Neural progenitor cell (in vitro differentiated cells): Measurements from ENCODE around the gene IHH. TPM values are rescaled to one million over a fixed set of nuclear protein-coding genes. Genes with fewer than 3 reads are reported as not detected.

Experiments
- DNase-seq: peaks from one replicate; pipeline ENCODE4 v3.0.0-alpha.2; 2016; ENCODE audit warnings: low spot score
- H2AFZ ChIP-seq: fragments of 200-600 bp; sonication (generic); replicated peaks from 2 replicates; pipeline ENCODE4 v1.6.1; 2016; ENCODE audit warnings: antibody characterized with exemption
- H3F3A ChIP-seq: fragments of 200-600 bp; sonication (generic); 2 replicates; pipeline ENCODE4 v1.6.1; 2016; ENCODE audit warnings: antibody characterized with exemption, low read depth
- H3K27ac ChIP-seq: fragments of 200-600 bp; sonication (generic); 2 replicates; pipeline ENCODE4 v1.5.1; 2016; ENCODE audit warnings: mild to moderate bottlenecking
- H3K27me3 ChIP-seq: fragments of 200-600 bp; sonication (generic); 2 replicates; pipeline ENCODE4 v1.6.1; 2016; ENCODE audit warnings: mild to moderate bottlenecking, moderate library complexity
- H3K36me3 ChIP-seq: fragments of 200-600 bp; sonication (generic); 2 replicates; pipeline ENCODE4 v1.5.1; 2016
- H3K4me1 ChIP-seq: fragments of 200-600 bp; sonication (generic); 2 replicates; pipeline ENCODE4 v1.6.1; 2016; ENCODE audit warnings: mixed run types
- H3K4me2 ChIP-seq: fragments of 200-600 bp; sonication (generic); 2 replicates; pipeline ENCODE4 v1.6.1; 2016
- H3K4me3 ChIP-seq: fragments of 200-600 bp; sonication (generic); 2 replicates; pipeline ENCODE4 v1.5.1; 2016
- H3K79me2 ChIP-seq: fragments of 200-600 bp; sonication (generic); 2 replicates; pipeline ENCODE4 v1.6.1; 2016; ENCODE audit warnings: low read depth
- H3K9ac ChIP-seq: fragments of 200-600 bp; sonication (generic); 2 replicates; pipeline ENCODE4 v1.6.1; 2016
- H3K9me3 ChIP-seq: fragments of 200-600 bp; sonication (generic); 2 replicates; pipeline ENCODE4 v1.5.1; 2016; ENCODE audit warnings: low read depth
- H4K20me1 ChIP-seq: fragments of 200-600 bp; sonication (generic); 2 replicates; pipeline ENCODE4 v1.6.1; 2016; ENCODE audit warnings: low read depth
- H3K27ac Mint-ChIP-seq: 3 replicates; pipeline ENCODE4 v1.8.0; 2021; ENCODE audit warnings: mixed read lengths
- H3K27me3 Mint-ChIP-seq: 2 replicates; pipeline ENCODE4 v1.8.0; 2022; ENCODE audit warnings: low read depth, mild to moderate bottlenecking, inconsistent platforms, moderate library complexity, mixed read lengths; ENCODE audit not compliant: insufficient read depth
- H3K36me3 Mint-ChIP-seq: 3 replicates; pipeline ENCODE4 v1.8.0; 2021; ENCODE audit warnings: mixed read lengths
- H3K4me1 Mint-ChIP-seq: 3 replicates; pipeline ENCODE4 v1.8.0; 2021; ENCODE audit warnings: mixed read lengths
- H3K4me3 Mint-ChIP-seq: 3 replicates; pipeline ENCODE4 v1.8.0; 2021; ENCODE audit warnings: mild to moderate bottlenecking, moderate library complexity, mixed read lengths
- H3K9me3 Mint-ChIP-seq: 3 replicates; pipeline ENCODE4 v1.8.0; 2020; ENCODE audit warnings: mixed read lengths
- EZH2 ChIP-seq: fragments of 200-600 bp; sonication (generic); IDR thresholded peaks from 2 replicates; pipeline ENCODE4 v1.6.1; 2017; ENCODE audit warnings: antibody characterized with exemption, mild to moderate bottlenecking, moderate library complexity
- EZH2phosphoT487 ChIP-seq: fragments of 200-600 bp; sonication (generic); IDR thresholded peaks from 2 replicates; pipeline ENCODE4 v1.6.1; 2017; ENCODE audit warnings: antibody characterized with exemption
- total RNA-seq: library from RNA; depleted of rRNA; stranded (reverse); fragments of >200 nt; gene quantifications from 2 replicates; pipeline ENCODE4 v1.2.3, GENCODE V29; 2015; ENCODE audit warnings: low replicate concordance
- TF ChIP-seq, protein P1 (sequence below): fragments of 200-600 bp; sonication (generic); IDR thresholded peaks from 2 replicates; pipeline ENCODE4 v1.5.1; 2017; ENCODE audit warnings: antibody characterized with exemption, mild to moderate bottlenecking

The IHH gene
- total RNA-seq, 1 donor from 2014 or later = not detected

DNA sequence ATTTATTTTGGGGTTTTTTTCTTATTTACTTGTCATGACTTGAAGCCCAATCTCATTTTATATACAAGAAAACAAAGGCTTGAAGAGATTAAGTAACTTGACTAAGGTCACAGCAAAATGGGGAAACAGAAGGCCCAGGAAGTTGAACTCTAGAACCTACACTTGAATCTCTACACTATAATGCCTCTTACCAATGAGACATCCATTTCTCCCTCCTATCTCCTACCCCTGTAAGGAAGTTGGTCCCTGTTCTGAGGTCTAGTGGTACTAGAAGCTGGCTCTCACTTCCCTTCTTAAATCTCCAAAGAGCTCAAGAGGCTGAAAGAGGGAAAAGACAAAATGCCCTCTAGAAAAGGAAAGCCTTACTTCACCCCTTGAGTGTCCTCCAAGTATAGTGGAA, 25.5 kb upstream of the IHH start:
- Histone ChIP-seq H3K4me2 (no peak overlapping the region), H3K9ac (no peak overlapping the region), H3K4me3 (no peak overlapping the region), H3K27me3 (no peaks in the 10 kb centered on the region), H3K79me2 (no peaks in the 10 kb centered on the region), H3K27ac (no peak overlapping the region), H3K4me1 (peaks cover 10% of the 10 kb centered on the region), H3F3A (no peaks in the 10 kb centered on the region), H3K36me3 (no peaks in the 10 kb centered on the region), H4K20me1 (no peaks in the 10 kb centered on the region), H3K9me3 (no peaks in the 10 kb centered on the region), H2AFZ (no peak overlapping the region)
- TF ChIP-seq EZH2 = no peak
- TF ChIP-seq, protein P1, sequence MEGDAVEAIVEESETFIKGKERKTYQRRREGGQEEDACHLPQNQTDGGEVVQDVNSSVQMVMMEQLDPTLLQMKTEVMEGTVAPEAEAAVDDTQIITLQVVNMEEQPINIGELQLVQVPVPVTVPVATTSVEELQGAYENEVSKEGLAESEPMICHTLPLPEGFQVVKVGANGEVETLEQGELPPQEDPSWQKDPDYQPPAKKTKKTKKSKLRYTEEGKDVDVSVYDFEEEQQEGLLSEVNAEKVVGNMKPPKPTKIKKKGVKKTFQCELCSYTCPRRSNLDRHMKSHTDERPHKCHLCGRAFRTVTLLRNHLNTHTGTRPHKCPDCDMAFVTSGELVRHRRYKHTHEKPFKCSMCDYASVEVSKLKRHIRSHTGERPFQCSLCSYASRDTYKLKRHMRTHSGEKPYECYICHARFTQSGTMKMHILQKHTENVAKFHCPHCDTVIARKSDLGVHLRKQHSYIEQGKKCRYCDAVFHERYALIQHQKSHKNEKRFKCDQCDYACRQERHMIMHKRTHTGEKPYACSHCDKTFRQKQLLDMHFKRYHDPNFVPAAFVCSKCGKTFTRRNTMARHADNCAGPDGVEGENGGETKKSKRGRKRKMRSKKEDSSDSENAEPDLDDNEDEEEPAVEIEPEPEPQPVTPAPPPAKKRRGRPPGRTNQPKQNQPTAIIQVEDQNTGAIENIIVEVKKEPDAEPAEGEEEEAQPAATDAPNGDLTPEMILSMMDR = no peak
- TF ChIP-seq EZH2phosphoT487 = no peak
- Mint-ChIP-seq H3K27me3 (peaks cover 2% of the 10 kb centered on the region), H3K4me3 (no peak overlapping the region), H3K36me3 (peaks cover 5% of the 10 kb centered on the region), H3K9me3 (no peaks in the 10 kb centered on the region), H3K27ac (peak overlapping the region; percentile 38), H3K4me1 (peaks cover 16% of the 10 kb centered on the region)
- no peak for DNase-seq

DNA sequence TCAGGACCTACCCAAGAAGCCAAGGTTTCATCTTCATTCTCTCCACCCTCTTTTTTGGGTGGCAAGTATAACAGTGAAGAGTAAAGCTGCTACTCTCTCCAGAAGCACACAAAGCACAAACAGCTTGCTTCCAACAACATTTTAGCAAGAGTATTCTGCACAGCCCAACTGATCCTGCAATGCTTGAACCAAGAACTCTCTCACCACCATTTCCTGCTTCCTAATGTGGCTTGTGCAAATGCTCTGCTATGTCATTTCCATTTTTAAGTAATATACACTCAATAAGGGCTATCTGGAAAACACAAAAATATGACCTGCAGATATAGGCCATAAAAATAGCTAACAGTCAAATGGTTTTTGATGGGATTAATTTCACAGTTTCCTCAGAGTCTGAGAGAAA, 24.1 kb upstream of the IHH start:
- no peaks in the 10 kb centered on the region for H3F3A ChIP-seq
- no peak overlapping the region for H3K27ac ChIP-seq

DNA sequence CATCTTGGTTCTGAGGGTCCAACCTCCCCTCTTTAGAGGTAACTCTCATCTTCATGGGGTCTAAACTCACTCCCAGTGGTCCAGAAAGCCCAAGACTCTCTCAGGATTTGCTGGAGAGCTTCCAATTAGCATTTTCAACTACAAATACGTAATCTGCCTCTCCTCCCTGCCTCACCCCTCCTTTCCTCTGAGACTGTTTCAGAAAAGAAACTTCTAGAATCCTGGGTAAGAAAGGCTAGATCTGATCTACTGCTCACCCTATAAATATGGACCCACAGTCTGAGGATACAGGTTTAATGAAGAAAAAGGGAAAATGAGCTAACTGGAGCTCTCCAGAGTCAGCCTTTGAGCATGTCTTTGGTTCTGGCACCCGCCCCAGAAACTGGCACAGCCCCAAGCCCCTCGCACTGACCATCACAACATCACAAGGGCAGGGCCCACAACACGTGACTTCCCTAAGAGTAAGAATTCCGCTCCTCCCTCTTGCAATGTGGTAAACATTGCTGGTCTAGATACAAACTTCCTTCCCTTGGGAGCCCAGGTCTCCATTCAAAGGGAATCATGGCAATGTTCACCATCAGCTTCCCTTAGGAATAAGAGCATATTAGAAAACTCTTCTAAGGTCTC, 21.7 kb upstream of the IHH start:
- TF ChIP-seq, protein P1 = no peak
- no peak for TF ChIP-seq EZH2phosphoT487
- no peak for TF ChIP-seq EZH2
- no peaks in the 10 kb centered on the region for H3K36me3 Mint-ChIP-seq
- no peak overlapping the region for H3K27ac Mint-ChIP-seq
- Histone ChIP-seq H3K27me3 (no peaks in the 10 kb centered on the region), H3K4me3 (no peak overlapping the region), H4K20me1 (peaks cover 5% of the 10 kb centered on the region), H3K36me3 (no peaks in the 10 kb centered on the region), H3F3A (no peaks in the 10 kb centered on the region), H3K79me2 (no peaks in the 10 kb centered on the region), H2AFZ (no peak overlapping the region), H3K4me1 (peaks cover 8% of the 10 kb centered on the region), H3K4me2 (no peak overlapping the region), H3K9ac (no peak overlapping the region), H3K9me3 (no peaks in the 10 kb centered on the region), H3K27ac (no peak overlapping the region)
- no peak overlapping the region for H3K4me3 Mint-ChIP-seq
- no peak for DNase-seq
- no peaks in the 10 kb centered on the region for H3K9me3 Mint-ChIP-seq
- peaks cover 14% of the 10 kb centered on the region for H3K4me1 Mint-ChIP-seq
- H3K27me3 Mint-ChIP-seq = peaks cover 2% of the 10 kb centered on the region

More for the DNA sequence above, 24.1 kb upstream of the IHH start:
- TF ChIP-seq, protein P1 = no peak
- TF ChIP-seq EZH2phosphoT487 = no peak
- TF ChIP-seq EZH2 = no peak
- peaks cover 5% of the 10 kb centered on the region for H4K20me1 ChIP-seq
- Mint-ChIP-seq H3K27me3 (peaks cover 2% of the 10 kb centered on the region), H3K4me3 (no peak overlapping the region), H3K36me3 (peaks cover 2% of the 10 kb centered on the region), H3K27ac (no peak overlapping the region), H3K9me3 (no peaks in the 10 kb centered on the region), H3K4me1 (peaks cover 16% of the 10 kb centered on the region)
- no peak overlapping the region for H2AFZ ChIP-seq
- H3K27me3 ChIP-seq = no peaks in the 10 kb centered on the region
- H3K9ac ChIP-seq = no peak overlapping the region
- H3K4me3 ChIP-seq = no peak overlapping the region
- no peaks in the 10 kb centered on the region for H3K36me3 ChIP-seq
- DNase-seq = no peak
- H3K9me3 ChIP-seq = no peaks in the 10 kb centered on the region
- no peaks in the 10 kb centered on the region for H3K79me2 ChIP-seq
- no peak overlapping the region for H3K4me2 ChIP-seq
- H3K4me1 ChIP-seq = peaks cover 10% of the 10 kb centered on the region
